Common myeloid progenitor, CD34-positive (primary cell): Measurements from ENCODE around the gene SLC5A1.

Experiments
- CTCF ChIA-PET: fragments of 350-600 bp; sonication (Branson Sonifier 250); formaldehyde crosslinking; loops from one replicate; lab custom pipeline; 2021; ENCODE audit warnings: antibody characterized with exemption; lab: Charles Lee
- POLR2A ChIA-PET: fragments of 350-600 bp; sonication (Branson Sonifier 250); formaldehyde crosslinking; loops from one replicate; lab custom pipeline; 2021; ENCODE audit warnings: antibody characterized with exemption; lab: Charles Lee
- DNase-seq, 3 donors: peaks; one replicate each; pipeline versions ENCODE4 v3.0.0 to v3.0.0-alpha.2; 2013
- H3K27ac ChIP-seq, 2 experiments: 1 replicate in 1 of 2; 2 replicates in 1 of 2; pipeline ENCODE4 v1.7.0; 2013; ENCODE audit warnings: inconsistent platforms in 2 of 2, low read length in 2 of 2, mild to moderate bottlenecking in 2 of 2, low read depth in 1 of 2, moderate library complexity in 1 of 2; ENCODE audit not compliant: severe bottlenecking in 2 of 2, insufficient read depth in 1 of 2, poor library complexity in 1 of 2
- H3K27me3 ChIP-seq, 5 experiments: replicated peaks in 2 of 5; 1 replicate in 3 of 5; 2 replicates in 2 of 5; pipeline versions ENCODE4 v1.6.1 to v1.7.0; 2013; ENCODE audit warnings: low read length in 4 of 5, mild to moderate bottlenecking in 2 of 5, moderate library complexity in 2 of 5, inconsistent platforms in 1 of 5; ENCODE audit not compliant: insufficient read depth in 5 of 5, control insufficient read depth in 4 of 5
- H3K36me3 ChIP-seq, 4 experiments: 1 replicate in 2 of 4; 2 replicates in 2 of 4; pipeline versions ENCODE4 v1.6.1 to v1.7.0; 2013; ENCODE audit warnings: low read length in 3 of 4, control low read depth in 1 of 4, mild to moderate bottlenecking in 1 of 4; ENCODE audit not compliant: control insufficient read depth in 4 of 4, insufficient read depth in 4 of 4
- H3K4me1 ChIP-seq, 4 experiments: 1 replicate in 3 of 4; 2 replicates in 1 of 4; pipeline versions ENCODE4 v1.6.1 to v1.7.1; 2013; ENCODE audit warnings: low read length in 3 of 4, mild to moderate bottlenecking in 3 of 4, control low read depth in 1 of 4, inconsistent platforms in 1 of 4, moderate library complexity in 1 of 4; ENCODE audit not compliant: control insufficient read depth in 4 of 4, insufficient read depth in 4 of 4; ENCODE audit errors: control extremely low read depth in 1 of 4
- H3K4me3 ChIP-seq, 7 experiments: 1 replicate in 4 of 7; 2 replicates in 3 of 7; pipeline versions ENCODE4 v1.5.1 to v1.7.0; 2013; ENCODE audit warnings: mild to moderate bottlenecking in 7 of 7, low read length in 6 of 7, moderate library complexity in 6 of 7, inconsistent platforms in 2 of 7, low read depth in 2 of 7, control low read depth in 1 of 7; ENCODE audit not compliant: insufficient read depth in 4 of 7, control insufficient read depth in 1 of 7; ENCODE audit errors: extremely low read depth in 1 of 7
- H3K9me3 ChIP-seq, 5 experiments: 1 replicate in 4 of 5; 2 replicates in 1 of 5; pipeline versions ENCODE4 v1.6.1 to v1.7.1; 2013; ENCODE audit warnings: low read length in 4 of 5, mild to moderate bottlenecking in 2 of 5, inconsistent platforms in 1 of 5, low read depth in 1 of 5, moderate library complexity in 1 of 5; ENCODE audit not compliant: control insufficient read depth in 4 of 5, insufficient read depth in 2 of 5; ENCODE audit errors: control extremely low read depth in 1 of 5
- WGBS: methylation state at CpG from one replicate; pipeline ENCODE4 v1.1.5; 2013; ENCODE audit not compliant: insufficient coverage; 5-methylcytosine and 5-hydroxymethylcytosine counted together

The SLC5A1 gene

GRCh38 chr22:32106930-32107329 lies 63.9 kb downstream of the SLC5A1 start:
- no peaks in the 10 kb centered on the region for H3K9me3 ChIP-seq
- H3K27ac ChIP-seq: no peak overlapping the region
- peak; percentile 11 to 38 (median 38) for DNase-seq
- no peaks in the 10 kb centered on the region for H3K4me1 ChIP-seq
- no peak overlapping the region for H3K4me3 ChIP-seq
- no peaks in the 10 kb centered on the region for H3K36me3 ChIP-seq
- ChIA-PET CTCF (interaction anchor here (0.5 to 1.6 kb wide), 4 partner anchors 23 to 421 kb away, joined by 3 to 4 read pairs (median 3); no protein-coding TSS in a partner anchor), POLR2A (interaction anchor here (0.6 kb wide), 1 partner anchor 73 kb away, joined by 3 read pairs; no protein-coding TSS in a partner anchor)
- H3K27me3 ChIP-seq: peaks cover 0 to 6% (median 3%) of the 10 kb centered on the region in 5 experiments
- WGBS: 29% methylated on average over 1 of the region's 1 CpG

GRCh38 chr22:32112380-32112779 lies 69.3 kb downstream of the SLC5A1 start:
- Histone ChIP-seq H3K9me3 (no peaks in the 10 kb centered on the region), H3K27me3 (peaks cover 0 to 6% (median 2%) of the 10 kb centered on the region in 5 experiments), H3K4me3 (no peak overlapping the region), H3K27ac (no peak overlapping the region), H3K4me1 (no peaks in the 10 kb centered on the region), H3K36me3 (no peaks in the 10 kb centered on the region)
- DNase-seq: no peak
- ChIA-PET CTCF (no interaction called here), POLR2A (no interaction called here)
- no CpG with 5 or more reads among the region's 2 CpGs for WGBS

DNA sequence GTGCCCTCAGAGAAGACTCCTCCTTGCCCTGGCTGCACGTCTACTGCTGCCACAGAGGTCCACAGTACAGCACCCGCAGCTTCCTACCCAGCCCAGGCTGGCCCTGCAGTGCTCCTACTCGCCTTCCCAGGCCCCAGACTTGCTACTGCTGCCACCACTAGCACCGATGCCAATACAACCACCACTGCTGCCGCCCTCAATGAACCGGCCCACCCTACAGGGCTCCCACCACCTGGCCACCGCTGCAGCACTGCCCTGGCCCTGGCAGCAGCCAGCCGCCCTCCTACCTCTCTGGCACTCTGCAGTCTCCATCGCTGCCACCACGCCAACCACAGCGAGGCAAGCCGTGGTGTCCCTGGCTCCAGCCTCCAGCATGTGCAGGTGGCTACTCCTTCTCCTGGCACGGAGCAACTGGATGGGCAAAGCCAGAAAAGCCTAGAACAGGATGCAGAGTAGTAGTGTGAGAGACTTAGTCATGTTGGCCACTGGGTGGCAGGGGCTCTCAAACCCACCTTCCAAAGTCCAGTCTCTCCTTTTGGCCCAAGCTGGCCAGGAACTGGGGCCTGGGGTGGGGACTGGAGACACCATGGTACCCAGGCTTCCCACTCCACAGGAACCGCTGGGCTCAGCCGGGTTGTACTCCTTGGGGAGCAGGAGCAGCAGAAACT lies 76.6 kb downstream of the SLC5A1 start:
- CTCF ChIA-PET: no interaction called here
- no peak for DNase-seq
- H3K27me3 ChIP-seq: peaks cover 0 to 1% (median 0%) of the 10 kb centered on the region in 5 experiments
- H3K9me3 ChIP-seq: no peaks in the 10 kb centered on the region
- WGBS: 85% methylated on average over 12 of the region's 15 CpGs
- no peak overlapping the region for H3K4me3 ChIP-seq
- no peaks in the 10 kb centered on the region for H3K4me1 ChIP-seq
- POLR2A ChIA-PET: no interaction called here
- no peaks in the 10 kb centered on the region for H3K36me3 ChIP-seq
- no peak overlapping the region for H3K27ac ChIP-seq

GRCh38 chr22:32120603-32121002 lies 77.5 kb downstream of the SLC5A1 start:
- WGBS: 92% methylated on average over 18 of the region's 20 CpGs
- DNase-seq: no peak
- no peaks in the 10 kb centered on the region for H3K36me3 ChIP-seq

GRCh38 chr22:32122899-32123298 lies 79.8 kb downstream of the SLC5A1 start:
- DNase-seq: no peak
- WGBS: 95% methylated on average over 13 of the region's 15 CpGs
- POLR2A ChIA-PET: no interaction called here

More at GRCh38 chr22:32120603-32121002, 77.5 kb downstream of the SLC5A1 start:
- Histone ChIP-seq H3K27me3 (no peaks in the 10 kb centered on the region), H3K4me1 (no peaks in the 10 kb centered on the region), H3K27ac (no peak overlapping the region), H3K4me3 (no peak overlapping the region), H3K9me3 (no peaks in the 10 kb centered on the region)
- CTCF ChIA-PET: no interaction called here
- POLR2A ChIA-PET: no interaction called here

DNA sequence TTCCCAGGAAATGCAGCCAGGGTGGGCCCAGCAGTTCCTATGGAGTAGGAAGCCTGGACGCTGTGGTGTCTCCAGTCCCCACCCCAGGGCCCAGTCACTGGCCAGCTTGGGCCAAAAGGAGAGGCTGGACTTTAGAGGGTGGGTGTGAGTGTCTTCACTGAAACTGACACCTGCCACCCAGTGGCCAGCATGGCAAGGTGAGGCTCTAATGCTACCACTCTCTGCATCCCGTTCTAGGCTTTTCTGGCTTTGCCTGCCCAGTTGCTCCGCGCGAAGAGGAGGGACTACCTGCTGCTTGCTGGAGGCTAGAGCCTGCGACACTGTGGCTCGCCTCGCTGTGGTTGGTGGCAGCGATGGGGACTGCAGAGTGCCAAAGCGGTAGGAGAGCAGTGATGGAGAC lies 80.6 kb downstream of the SLC5A1 start:
- no peak overlapping the region for H3K4me3 ChIP-seq
- no peak overlapping the region for H3K27ac ChIP-seq
- DNase-seq: no peak
- no peaks in the 10 kb centered on the region for H3K9me3 ChIP-seq
- H3K4me1 ChIP-seq: no peaks in the 10 kb centered on the region
- 92% methylated on average over 10 of the region's 10 CpGs for WGBS
- CTCF ChIA-PET: no interaction called here
- POLR2A ChIA-PET: no interaction called here
- no peaks in the 10 kb centered on the region for H3K27me3 ChIP-seq
- no peaks in the 10 kb centered on the region for H3K36me3 ChIP-seq

More at GRCh38 chr22:32122899-32123298, 79.8 kb downstream of the SLC5A1 start:
- H3K27ac ChIP-seq: no peak overlapping the region
- H3K36me3 ChIP-seq: no peaks in the 10 kb centered on the region
- H3K4me3 ChIP-seq: no peak overlapping the region
- H3K4me1 ChIP-seq: no peaks in the 10 kb centered on the region
- no peaks in the 10 kb centered on the region for H3K27me3 ChIP-seq
- H3K9me3 ChIP-seq: no peaks in the 10 kb centered on the region
- CTCF ChIA-PET: no interaction called here

DNA sequence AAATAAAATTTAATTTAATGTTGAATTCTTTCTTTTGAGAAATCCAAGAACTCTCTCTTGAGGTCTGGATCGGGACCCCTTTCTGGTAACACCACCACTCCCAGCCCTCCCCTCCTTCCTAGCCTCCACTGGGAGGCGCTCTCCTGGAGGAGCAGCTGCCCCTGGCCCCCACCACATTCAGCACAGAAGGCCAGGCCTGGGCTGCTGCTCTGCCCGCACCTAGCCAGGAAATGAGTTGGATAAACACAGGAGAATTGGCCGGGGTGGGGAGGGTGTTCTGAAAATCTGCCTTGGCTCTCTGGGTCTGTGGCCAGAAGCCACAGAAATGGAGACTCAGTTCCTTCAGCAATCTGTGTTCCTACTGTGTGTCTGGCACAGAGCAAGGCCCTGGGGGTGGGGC lies 84.8 kb downstream of the SLC5A1 start:
- Histone ChIP-seq H3K9me3 (no peaks in the 10 kb centered on the region), H3K4me1 (no peaks in the 10 kb centered on the region), H3K27ac (no peak overlapping the region), H3K36me3 (no peaks in the 10 kb centered on the region), H3K4me3 (no peak overlapping the region), H3K27me3 (no peaks in the 10 kb centered on the region)
- POLR2A ChIA-PET: no interaction called here
- WGBS: 100% methylated on average over 2 of the region's 4 CpGs
- no peak for DNase-seq
- CTCF ChIA-PET: no interaction called here
